GM18909 (cell line): Measurements from ENCODE around the gene COX5B.

Experiments used
- ATAC-seq: cut with Tn5 transposase; IDR thresholded peaks from one replicate; pipeline ENCODE4 v1.9.1; 2021; ENCODE audit warnings: mild to moderate bottlenecking; ENCODE audit not compliant: unreplicated experiment, poor library complexity

COX5B gene

GRCh38 chr2:97653874-97654273 is 8.0 kb downstream of the COX5B start:
- no peak for ATAC-seq

GRCh38 chr2:97654309-97654708 is 8.4 kb downstream of the COX5B start:
- ATAC-seq: no peak

- no peak for ATAC-seq
These were observed 8.9 kb downstream of the COX5B start for GRCh38 chr2:97654791-97655190.

GRCh38 chr2:97656129-97656755 is 10.4 kb downstream of the COX5B start:
- no peak for ATAC-seq

- no peak for ATAC-seq
These were observed 11.2 kb downstream of the COX5B start for GRCh38 chr2:97656905-97657587.

GRCh38 chr2:97657986-97658690 is 12.3 kb downstream of the COX5B start:
- ATAC-seq: no peak

GRCh38 chr2:97658691-97659157 is 12.9 kb downstream of the COX5B start:
- ATAC-seq: no peak

GRCh38 chr2:97659256-97660043 is 13.6 kb downstream of the COX5B start:
- ATAC-seq: no peak

DNA sequence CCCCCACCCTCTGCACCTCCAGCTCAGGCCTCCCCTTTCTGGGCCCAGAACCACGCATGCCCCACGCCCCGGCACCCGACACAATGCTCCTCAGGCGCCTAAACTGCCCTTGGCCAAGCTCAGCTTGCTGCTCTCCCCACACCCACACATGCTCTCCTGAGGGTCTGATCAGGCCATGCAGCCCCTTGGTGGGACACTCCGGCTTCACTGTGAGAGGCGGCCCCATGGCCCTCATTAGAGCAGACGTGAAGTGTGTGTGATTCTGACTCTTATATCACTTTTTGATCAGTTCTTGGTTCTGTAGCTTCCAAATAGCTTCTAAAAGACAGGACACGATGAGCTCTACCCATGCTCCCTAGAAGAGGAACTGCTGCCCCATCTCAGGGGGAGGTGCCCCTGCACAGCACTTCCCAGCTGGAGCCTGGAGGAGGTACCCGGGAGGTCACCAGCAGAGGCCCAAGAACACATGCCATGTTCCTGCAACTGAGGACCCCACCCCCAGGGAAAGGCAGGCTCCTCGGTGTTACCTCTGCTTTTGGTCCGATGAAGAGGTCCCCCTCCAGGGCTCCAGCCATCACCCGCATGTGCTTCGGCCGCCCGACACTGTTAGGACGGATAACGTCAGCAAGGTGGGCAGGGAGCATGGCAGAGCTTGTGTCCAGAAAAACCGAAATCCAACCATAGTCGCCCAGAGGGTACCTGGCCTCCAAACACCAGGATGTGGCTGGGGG is 14.3 kb downstream of the COX5B start:
- ATAC-seq: no peak

GRCh38 chr2:97660775-97661389 is 15.0 kb downstream of the COX5B start:
- no peak for ATAC-seq

GRCh38 chr2:97661927-97662326 is 16.1 kb downstream of the COX5B start:
- ATAC-seq: no peak

GRCh38 chr2:97662386-97662894 is 16.6 kb downstream of the COX5B start:
- no peak for ATAC-seq

DNA sequence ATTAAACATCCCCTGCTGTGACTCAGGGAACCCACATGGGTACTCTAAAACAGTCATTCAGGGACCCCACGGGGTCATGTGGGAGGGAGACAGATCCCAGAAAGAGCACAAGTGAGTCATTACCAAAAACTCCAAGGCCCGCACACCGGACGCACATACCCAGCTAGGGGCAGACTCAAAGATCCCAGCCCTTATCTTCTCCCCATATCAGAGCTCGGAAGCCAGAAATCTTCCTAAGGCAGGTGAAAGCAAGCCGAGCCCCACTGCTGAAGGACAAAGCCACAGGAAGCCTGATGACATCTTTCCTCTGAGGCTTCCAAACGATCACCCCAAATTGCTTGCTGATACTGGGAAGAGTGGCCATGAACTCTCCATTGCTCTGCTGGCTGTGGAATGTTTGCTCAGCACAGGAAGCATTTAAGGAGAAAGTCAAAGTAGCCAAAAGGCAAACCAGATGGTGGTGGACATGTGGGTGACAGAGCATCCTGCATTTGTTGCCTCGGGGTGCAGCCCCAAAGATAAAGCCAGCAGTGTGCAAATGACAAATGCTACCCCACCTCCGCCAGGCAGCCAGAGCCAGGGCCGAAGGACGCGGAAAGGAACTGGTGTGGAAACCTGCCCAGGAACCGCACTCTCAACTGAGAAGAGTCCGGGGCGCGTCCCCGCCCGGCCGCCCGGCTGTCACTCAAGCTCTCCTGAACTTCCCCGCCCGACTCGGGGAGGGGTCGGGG is 17.2 kb downstream of the COX5B start:
- peak; percentile 52 for ATAC-seq

- no peak for ATAC-seq
These were observed 17.7 kb downstream of the COX5B start for GRCh38 chr2:97663626-97663961.

DNA sequence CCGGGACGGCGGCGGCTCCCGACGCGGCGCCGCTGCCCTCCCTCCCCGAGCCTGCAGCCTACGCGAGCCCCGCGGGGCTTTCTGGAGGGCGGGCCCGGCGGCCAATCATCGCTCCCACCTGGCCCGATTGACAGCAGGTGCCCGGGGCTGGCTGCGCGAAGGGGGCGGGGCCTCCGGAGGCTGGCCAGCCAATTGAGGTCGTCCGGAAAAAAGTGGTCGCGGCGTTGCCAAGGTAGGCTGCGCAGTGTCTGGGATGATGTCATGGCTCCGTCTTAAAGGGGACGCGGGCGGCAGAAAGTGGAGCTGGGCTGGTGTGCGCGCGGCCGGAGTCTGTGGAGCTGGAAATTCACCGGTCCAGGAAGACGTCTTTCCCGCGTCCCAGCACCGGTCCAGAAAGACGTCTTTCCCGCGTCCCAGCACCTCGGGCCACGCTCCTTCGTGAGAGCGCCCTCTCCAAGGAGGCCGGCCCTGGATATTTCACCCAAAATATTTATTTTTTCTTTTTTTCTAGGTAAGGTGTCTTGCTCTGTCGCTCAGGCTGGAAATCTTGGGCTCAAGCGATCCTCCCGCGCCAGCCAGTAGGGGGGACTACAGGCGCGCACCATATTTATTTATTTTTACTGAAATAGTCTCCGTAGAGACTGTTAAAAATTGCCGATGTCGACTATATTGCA is 18.2 kb downstream of the COX5B start, which contains the start of gene ACTR1B:
ACTR1B (minus strand) TSS at position 83 of the 674 bp plus-strand sequence. CDS start 154 bp downstream, outside the sequence.
- peak; percentile 87 for ATAC-seq

- no peak for ATAC-seq
These were observed 18.7 kb downstream of the COX5B start for GRCh38 chr2:97664636-97664970.

GRCh38 chr2:97669448-97669847 is 23.6 kb downstream of the COX5B start, which contains the start of gene C2orf92:
C2orf92 (plus strand) TSS chr2:97669713; CDS start chr2:97669789, 76 bp downstream.
- ATAC-seq: no peak

- no peak for ATAC-seq
These were observed 24.6 kb downstream of the COX5B start for GRCh38 chr2:97670471-97670870.
